Left renal cortex interstitium (tissue), 4 donors: Measurements from ENCODE around the gene DLG3. TPM values are rescaled to one million over a fixed set of nuclear protein-coding genes. Genes with fewer than 3 reads are reported as not detected.

Experiments used
- DNase-seq, 4 donors: peaks; one replicate each; pipeline ENCODE4 v3.0.0-alpha.2; 2013; ENCODE audit warnings: low read depth in 4 of 4, low spot score in 2 of 4, missing footprints in 1 of 4
- polyA plus RNA-seq, 4 donors: library from polyadenylated mRNA; unstranded; fragments of 120-200 nt; gene quantifications; one replicate each; pipeline ENCODE4 v1.2.1, GENCODE V29; 2013; ENCODE audit not compliant: insufficient read length in 4 of 4

Gene DLG3
- polyA plus RNA-seq, 4 donors: 38.5 to 42.8 (median 40.0) TPM

DNA sequence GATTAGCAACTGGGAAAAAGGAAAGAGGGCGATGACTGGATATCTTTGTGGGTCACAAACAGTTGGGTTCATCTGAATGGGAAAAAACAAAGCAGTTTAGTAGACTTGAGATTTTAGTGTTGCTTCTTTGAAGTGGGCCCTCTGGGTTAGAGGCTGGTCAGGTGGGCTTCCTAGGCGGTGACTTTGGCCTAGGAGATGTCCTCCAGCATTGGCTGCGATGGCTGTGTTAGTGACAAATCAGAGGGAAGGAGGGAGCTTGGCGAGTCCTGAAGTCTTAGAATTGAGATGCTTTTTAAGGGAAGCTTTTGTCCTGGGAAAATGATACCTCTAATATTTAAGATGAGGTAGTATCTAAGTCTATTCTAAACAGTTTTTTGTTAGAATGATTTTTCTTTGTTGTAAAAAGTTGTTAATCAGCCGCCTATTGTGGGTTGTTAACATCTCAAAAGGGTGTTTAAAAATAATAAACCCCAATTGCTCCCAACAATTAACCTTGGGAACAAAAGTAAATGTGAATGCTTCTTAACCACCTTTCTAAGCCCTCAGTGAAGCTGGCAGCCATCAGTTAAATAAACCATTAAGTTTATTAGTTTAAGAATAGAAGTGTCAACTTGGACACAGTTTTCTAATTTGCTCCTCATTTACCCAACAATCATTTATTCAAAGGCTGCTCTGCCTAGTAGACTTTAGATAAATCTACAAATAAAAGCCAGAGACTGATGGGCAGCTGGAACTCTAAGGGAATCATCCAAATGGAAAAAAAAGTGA lies 31.7 kb downstream of the DLG3 start:
- DNase-seq: no peak

DNA sequence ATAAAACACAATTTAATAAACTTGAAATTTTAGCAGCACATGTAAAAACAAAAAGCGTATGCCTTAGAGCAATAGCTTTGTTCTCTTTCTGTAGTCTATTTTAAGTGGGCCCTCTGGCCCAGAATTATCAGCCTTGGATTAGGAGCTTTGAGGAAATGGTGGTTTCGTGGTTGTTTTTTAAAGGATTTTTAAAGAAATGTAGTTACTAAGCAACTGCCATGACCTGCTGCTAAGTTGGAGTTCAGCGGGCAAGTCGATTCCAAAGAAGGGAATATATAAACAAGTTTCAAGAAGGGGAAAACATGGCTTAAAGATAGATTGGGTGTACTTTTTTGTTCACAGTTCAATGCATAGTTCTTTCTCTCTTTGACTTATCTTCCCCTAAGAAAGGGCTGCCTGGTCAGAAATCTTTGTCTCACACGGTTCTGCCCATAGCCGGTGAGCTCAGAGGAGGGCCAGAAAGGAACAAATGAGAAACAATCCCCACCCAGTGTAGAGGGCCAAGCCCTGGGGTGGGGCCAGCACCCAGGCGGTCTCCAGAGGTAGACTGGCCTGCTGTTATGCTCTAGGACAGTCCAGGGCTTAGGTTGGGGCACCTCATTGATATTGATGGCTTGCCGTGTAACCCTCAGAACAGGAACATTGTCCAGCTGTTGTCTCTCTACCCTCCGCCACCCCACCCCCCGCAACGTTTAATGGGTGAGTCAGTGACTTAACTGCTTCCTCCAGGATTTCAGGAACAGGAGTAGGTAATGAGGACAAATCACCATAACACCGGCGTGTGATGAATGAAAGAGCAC lies 32.5 kb downstream of the DLG3 start:
- DNase-seq: no peak

DNA sequence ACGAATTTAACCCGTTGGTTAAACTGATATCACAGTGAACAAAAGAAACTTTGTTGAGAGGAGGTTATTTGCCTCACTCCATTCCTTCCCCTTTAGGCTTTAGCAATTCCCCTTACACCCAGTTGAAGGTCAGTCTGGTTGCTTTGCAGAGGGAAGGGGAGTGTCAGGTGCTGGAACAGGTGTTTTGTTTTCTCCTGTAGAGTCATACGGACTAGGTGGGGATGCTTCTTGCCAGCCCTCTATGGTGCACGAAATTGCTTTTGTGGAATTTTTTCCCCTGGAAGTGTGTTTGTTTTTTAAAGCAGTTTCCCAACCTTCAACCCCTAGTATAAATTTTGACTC lies 33.1 kb downstream of the DLG3 start:
- no peak for DNase-seq

DNA sequence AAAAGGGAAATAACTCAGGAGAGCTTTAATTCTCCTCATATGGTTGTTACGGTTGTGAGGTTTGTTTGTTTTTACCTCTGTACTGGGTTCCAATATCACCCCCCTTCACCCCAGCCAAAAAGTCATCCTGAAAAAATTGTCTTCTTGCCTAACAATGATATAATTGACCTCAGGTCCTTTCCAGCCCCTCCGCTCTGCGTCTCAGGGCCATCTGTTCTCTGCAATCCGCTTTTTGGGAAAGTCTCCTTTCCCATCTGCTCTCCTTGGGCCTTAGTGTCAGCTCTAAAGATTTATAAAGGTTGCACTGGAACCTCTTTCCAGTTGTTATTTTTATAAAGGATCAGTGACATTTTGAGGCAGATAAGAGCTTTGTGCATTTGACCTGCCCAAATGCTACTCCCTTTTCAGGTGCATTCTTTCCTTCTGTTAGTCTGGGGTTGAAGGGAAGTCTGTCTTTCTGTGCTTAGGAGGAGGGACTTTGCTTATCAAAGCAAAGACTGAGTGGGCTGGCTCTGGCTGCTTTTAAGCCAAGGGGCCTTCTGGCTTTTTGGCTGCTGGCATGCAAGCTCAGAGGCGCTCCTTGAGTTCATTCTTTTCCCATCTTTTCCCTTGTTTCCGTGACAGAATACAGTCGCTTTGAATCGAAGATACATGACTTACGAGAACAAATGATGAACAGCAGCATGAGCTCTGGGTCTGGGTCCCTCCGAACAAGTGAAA lies 34.1 kb downstream of the DLG3 start:
- no peak for DNase-seq

DNA sequence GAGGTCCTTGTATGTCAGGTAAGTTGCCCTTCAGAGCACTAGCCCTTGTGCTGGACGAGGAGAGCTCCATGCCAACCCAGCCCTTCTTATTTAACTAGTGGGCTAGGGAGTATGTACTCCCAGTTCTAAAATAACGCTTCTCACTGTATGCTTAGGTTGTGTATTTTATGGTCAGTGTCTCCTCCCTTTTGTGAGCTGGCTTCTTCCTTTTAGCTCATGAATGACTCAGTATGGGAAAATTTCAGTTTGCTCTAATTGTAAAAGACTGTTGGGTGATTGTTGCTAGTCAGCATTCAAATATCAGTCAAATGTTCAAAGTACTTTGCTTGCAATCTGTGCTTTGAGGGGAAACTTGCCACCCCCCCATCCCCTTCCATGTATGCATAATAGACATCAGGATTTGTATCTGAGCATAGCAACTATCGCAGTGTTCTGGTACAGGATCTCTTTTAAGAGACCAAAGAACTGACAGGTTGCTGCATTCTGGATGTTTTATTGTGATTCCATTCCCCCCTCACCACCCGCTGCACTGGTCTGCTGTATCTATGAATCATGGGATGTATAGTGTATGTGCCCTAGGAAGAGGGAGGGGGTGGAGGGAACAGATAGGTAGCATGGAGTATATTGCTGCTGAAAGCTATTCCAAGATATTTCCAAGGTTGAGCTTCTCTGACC lies 34.7 kb downstream of the DLG3 start:
- DNase-seq: no peak

DNA sequence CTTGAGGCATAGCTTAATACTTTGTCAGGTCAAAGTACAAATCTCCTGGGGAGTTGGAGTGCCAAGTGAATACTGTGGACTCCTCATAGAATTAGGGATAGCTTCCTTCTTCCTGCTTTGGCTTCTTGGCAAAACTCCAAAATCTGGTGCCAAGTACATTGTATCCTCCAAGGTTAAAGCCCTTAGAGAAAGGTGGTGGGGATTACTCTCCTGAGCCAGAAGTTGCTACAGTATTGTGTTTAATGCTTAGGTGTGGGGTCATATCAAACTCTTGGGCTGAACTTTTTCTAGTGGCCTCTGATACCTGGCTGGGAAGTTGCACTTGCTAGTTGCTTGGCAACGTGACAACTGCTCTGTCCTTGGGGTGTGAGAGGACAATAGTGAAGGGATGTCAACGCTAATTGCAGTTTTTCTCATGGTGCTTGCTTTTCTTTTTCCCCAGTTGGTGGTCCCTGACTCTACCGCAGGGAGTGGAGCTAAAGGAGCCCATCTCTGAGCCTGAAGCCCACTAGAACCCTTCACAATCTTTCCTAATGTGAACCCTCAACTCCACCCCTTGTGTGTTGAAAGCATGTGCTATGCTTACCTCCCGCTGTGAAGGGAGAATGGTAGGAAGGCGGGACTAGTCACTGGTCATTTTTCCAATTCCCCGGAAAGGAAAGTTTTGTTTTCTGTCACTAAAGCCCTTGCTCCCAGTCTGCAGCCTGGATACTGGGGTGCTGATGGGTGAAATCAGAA lies 35.5 kb downstream of the DLG3 start:
- no peak for DNase-seq

DNA sequence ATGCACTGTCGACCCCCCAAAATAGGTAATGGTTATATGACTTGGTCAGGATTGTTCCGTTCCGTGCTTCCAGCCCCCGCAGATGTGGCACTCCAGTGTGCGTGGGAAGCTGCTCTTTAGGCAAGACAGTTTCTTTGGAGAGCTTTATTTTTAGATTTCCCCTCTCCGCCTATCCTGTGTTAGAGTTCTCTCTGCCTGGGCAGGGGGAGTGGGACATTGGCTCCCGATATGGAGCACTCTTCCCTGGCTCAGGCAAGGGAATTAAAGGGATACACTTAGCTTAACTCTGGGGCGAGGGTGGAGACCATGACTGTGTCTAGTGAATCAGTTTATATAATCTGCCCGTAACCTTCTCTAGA lies 36.0 kb downstream of the DLG3 start:
- DNase-seq: no peak

DNA sequence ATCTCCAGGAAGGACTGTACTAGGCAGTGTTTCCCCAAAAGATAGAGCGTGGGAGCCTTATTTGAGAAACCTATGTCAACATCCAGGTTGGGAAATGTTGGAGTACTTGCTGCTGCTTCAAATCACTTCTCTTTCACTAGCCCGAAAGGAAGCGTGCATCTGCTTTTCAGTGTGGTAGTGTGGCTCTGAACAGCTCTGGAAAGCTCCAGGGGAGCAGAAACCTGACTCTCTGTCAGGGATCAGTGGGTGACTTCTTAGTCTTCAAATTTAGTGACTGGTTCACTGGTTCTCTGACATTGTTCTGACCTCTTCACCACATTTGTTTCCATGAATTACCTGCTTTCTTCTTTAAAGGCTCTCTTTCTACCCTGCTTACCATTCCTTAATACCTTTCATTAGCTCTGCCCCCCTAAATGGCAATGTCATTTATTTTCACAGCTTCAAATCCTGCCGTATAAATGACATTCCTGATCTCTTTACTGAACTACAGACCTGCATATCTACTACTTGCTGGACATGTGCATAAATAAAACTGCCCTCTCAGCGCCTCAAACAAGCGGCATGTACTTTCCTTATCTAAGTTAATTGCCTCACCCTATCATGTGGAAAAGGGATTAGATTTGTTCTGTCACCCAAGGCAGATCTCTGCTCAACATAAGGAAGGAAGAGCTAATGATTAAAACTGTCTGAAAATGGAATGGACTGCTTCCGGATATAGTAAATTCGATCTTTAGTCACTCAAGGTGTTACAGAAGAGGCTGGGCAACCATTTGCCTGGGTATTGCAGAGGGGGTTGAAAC lies 37.0 kb downstream of the DLG3 start:
- no peak for DNase-seq

DNA sequence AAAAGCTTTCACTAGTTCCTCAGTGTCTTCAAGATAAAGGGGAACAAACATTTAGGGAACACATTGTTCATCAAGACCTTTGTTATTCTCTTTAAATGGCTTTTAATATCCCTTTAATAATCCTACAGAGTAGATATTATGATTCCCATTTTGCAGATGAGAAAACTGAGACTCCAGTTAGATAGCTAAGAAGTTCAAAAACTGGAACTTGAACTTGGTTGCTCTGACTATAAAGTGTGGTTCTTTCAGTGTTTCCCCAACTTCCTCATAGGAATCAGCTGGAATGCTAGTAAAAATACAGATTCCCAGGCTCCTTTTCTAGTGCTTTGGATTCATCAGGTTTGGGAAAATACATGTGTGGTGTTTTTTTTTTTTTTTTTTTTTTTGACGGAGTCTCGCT lies 37.7 kb downstream of the DLG3 start:
- DNase-seq: no peak

DNA sequence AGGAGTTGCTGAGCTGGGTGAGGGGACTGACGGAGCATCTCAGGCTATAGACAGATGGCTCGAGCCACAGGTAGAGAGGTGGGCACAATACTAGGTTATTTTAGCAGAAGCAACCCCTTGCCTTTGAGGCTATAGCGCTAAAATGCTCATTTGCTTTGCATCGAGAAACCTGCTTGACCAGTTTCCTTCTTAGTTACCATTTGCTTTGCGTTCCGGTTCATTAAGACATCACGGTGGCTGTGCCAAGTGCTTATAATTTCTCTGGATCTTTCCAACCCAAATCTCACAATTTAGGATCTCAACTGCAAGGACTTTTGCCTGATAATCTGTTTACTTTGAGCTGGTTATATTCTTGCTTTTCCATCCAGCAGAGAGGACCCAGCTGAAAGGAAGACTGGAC lies 40.8 kb downstream of the DLG3 start:
- DNase-seq: no peak

DNA sequence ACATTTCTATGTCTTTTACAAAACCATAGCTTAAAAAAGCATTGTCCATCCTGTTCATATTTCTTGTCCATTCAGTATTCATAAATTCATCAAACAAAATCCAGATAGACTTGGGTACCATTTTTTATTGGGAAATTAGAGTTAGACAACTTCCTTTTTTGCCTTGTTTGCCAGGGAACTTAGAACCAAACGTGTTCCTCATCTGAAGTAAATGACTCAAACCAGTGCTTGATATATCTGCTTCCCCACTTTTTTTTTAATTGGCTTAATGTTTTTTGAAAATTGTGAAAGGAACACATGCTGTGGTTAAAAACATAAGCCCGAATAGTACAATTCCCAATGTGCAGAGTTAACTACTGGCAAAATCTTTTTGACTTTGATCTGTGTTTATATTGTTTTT lies 44.2 kb downstream of the DLG3 start:
- DNase-seq: no peak

DNA sequence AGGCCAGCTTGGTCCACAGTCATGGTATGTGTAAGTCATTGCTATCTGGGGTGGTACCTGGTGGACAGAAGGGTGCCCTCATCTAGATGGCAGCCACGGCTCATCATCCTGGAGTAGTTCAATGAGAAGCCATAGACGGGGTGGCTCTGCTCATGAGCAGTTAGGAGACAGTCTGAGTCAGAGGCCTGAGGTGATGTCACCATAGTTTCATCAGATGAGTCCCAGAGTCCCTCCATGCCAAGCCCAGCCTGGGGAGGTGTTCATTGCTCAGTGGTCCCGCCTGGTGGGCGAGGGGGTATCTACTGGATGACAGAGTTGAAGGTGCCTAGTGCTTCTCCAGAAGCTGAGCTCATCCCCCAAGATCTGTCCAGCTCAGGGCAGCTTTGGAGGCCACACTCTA lies 49.8 kb downstream of the DLG3 start:
- no peak for DNase-seq

DNA sequence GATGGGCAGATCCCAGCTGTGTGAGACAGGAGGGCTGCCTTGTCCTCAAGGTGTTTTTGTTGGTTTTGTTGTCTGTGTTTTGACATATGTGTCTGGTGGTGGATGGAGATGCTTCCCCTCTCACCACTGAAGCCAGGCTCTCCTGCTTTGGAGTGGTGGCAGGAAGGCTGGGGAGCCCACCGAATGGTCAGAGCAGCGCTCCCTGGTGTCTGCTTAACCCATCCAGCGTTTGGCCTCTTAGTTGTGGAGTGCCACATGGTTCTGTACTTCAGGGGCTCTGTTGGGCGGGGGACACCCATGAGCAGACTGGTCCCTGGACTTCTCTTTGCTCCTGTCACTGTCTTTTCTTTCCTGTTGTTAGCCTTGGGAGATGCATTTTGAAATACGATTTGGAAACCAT lies 51.9 kb downstream of the DLG3 start:
- DNase-seq: no peak

DNA sequence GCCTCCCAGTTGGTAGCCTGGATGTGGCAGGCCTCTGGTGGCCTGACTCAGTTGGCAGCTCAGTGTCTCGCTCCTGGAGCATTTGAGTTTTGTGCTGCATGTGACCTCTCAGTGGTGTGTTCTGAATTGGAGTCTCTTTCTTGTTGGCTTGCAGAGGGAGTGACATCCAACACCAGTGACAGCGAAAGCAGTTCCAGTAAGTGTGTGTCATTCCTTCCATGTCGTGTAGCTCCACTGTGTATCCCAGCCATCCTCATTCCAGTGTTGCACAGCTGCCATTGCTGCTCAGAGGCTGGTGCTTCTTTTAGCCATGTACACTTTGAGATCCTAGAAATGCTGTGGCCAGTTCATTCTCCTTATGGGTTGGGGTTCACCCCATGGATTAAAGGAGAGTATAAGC lies 52.4 kb downstream of the DLG3 start:
- no peak for DNase-seq

DNA sequence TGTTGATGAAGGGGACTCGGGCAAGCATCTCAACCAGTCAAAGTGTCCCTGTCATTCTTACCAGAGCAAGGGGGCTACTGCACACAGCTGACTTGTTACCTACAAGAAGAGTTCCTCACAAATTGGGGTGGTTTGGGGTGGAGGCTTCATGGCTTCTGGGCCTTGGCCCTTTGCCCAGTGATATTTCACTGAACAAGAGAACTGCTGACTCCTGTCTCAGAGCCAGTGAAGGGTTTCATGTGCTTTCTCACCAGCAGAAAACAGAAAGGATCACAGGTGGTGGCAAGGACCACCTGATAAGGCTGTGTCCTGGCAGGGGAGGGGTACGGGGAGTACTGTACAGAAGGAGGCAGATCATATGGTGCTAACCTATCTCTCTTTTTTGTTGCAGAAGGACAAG lies 53.5 kb downstream of the DLG3 start:
- DNase-seq: no peak

DNA sequence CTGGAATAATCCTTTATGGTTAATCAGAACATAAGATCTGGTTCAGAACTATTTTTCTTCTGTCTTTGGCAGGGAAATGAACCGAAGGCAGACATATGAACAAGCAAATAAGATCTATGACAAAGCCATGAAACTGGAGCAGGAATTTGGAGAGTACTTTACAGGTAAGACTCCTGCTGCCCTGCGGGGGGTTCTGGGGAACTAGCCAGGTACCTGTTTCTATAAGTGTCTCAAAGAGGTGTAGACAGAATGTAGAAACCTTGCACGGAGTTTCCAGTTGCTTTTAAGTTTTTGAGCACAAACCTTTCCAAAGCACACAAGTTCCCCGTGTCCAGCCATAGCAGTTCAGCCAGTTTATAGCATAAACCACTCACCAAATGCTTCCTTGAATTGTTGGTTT lies 56.2 kb downstream of the DLG3 start:
- DNase-seq: no peak

DNA sequence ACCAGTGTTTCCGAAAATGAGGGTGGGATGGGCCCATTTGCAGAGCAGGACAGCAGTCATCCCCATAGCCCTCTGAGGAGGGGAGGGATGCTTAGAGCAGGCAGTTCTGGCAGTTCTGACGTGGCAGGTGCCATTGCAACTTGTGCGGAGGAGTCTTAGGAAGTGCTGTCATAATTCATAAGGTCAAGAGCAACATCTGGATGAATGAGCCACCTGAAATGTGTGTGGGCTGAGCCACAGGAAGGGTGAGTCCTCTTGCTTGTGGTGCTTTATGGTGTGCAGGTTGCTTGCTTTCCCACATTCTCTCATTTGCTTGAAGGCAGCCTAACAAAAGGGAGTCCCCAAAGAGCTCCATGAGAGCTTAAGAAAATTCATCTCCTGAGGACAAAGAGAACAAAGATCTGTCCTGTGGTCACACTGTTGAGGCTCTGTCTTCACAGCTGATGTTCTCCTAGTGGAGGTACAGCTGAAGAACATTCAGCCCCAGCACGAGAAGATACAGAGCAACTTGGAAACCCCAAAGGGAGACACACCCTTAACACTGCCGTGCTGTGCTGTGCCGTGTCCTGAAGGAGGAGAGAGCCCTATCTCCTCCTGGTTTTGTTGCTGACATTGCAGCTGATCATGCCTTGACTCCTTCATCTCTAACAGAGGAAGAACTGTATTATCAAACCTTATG lies 60.3 kb downstream of the DLG3 start:
- no peak for DNase-seq

DNA sequence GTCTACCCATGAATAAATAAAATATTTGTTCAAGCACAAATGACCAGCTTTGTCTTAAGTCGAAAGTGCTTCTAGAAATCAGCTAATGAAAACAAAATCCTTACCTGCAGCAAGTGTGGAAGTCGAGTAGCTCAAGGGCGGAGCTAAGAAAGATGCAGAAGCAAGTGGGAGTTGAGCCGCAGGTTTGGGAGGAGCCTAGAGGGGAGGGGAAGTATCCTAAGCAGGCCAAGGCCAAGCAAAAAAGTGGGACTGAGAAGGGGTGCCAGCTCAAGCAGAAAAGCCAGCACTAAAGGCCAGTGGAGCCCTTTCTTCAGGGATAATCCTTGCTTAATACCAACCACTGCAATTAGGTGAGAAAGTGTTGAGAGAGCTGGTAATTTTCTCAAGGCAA lies 60.8 kb downstream of the DLG3 start:
- DNase-seq: no peak

DNA sequence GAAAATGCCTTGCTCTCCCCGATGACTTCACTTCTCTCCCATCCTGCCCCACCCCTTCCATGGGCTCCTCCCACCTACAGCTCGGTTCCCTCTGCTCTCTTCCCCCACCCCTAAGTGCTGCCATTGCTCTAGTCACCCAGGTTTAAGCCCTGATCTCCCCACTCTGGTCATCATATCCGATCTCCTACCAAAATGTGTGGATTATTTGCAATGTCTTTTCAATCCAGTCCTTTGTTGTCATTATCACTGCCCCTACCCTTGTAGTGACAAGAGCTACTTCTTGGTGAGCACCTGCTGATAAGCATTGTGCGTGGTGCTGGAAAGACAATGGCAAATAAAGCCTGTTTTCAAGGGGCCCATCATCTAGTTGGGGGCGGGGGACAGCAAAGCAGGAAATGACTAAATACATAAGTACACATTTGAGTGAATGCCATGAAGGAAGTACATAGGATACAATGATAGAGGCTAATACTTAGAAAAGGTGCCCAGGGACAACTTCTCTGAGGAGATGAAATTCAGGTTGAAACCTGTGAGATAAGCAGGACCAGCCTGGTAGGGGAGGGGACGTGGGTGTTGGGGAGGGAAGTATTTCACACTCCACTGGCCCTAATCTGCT lies 63.8 kb downstream of the DLG3 start:
- DNase-seq: no peak
